OCI-LY3 (cell line): Measurements from ENCODE around the gene RAF1.

Source experiments
- EZH2phosphoT487 ChIP-seq: fragments of 200-600 bp; shearing (Covaris generic); IDR thresholded peaks from 2 replicates; pipeline ENCODE4 v1.6.1; 2018; ENCODE audit warnings: antibody characterized with exemption, mixed run types, low read depth
- TF ChIP-seq, protein P1 (sequence below): fragments of 200-600, 300-600 bp; sonication (generic); IDR thresholded peaks from 2 replicates; pipeline ENCODE4 v1.5.1; 2014; ENCODE audit warnings: antibody characterized with exemption, low read length, low read depth

- TF ChIP-seq, protein P1, sequence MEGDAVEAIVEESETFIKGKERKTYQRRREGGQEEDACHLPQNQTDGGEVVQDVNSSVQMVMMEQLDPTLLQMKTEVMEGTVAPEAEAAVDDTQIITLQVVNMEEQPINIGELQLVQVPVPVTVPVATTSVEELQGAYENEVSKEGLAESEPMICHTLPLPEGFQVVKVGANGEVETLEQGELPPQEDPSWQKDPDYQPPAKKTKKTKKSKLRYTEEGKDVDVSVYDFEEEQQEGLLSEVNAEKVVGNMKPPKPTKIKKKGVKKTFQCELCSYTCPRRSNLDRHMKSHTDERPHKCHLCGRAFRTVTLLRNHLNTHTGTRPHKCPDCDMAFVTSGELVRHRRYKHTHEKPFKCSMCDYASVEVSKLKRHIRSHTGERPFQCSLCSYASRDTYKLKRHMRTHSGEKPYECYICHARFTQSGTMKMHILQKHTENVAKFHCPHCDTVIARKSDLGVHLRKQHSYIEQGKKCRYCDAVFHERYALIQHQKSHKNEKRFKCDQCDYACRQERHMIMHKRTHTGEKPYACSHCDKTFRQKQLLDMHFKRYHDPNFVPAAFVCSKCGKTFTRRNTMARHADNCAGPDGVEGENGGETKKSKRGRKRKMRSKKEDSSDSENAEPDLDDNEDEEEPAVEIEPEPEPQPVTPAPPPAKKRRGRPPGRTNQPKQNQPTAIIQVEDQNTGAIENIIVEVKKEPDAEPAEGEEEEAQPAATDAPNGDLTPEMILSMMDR: no peak
- no peak for TF ChIP-seq EZH2phosphoT487
Observed at GRCh38 chr3:12584083-12584482, 79.8 kb downstream of the RAF1 start.
